ENCODE data around the gene GAMT.

- no peak for TF ChIP-seq ZNF274 (IDR thresholded peaks at IDR 0.05; ENCODE audit: low read depth, low read length)
- no peak for TF ChIP-seq SUZ12 (IDR thresholded peaks at IDR 0.05; ENCODE audit: extremely low read depth, insufficient read depth, insufficient read length)
- no peak for TF ChIP-seq YY1 (IDR thresholded peaks at IDR 0.05; ENCODE audit: insufficient read depth, insufficient read length)
Observed at GRCh38 chr19:1447504-1447903, 46.2 kb upstream of the GAMT start.

Data from NT2/D1 (cell line).